ENCODE results near the gene GOLGB1. TPM values are rescaled to one million over a fixed set of nuclear protein-coding genes. Genes with fewer than 3 reads are reported as not detected.

GOLGB1 gene
- total RNA-seq, 1 donor from 2014 or later, result 20.7 TPM

GRCh38 chr3:121626495-121626894 is 123.0 kb downstream of the GOLGB1 start:
- DNase-seq (ENCODE audit: low read depth), result no peak
- H3K4me3 ChIP-seq (ENCODE audit: low read depth, low read length), result no peak overlapping the region
- TF ChIP-seq, protein P1, sequence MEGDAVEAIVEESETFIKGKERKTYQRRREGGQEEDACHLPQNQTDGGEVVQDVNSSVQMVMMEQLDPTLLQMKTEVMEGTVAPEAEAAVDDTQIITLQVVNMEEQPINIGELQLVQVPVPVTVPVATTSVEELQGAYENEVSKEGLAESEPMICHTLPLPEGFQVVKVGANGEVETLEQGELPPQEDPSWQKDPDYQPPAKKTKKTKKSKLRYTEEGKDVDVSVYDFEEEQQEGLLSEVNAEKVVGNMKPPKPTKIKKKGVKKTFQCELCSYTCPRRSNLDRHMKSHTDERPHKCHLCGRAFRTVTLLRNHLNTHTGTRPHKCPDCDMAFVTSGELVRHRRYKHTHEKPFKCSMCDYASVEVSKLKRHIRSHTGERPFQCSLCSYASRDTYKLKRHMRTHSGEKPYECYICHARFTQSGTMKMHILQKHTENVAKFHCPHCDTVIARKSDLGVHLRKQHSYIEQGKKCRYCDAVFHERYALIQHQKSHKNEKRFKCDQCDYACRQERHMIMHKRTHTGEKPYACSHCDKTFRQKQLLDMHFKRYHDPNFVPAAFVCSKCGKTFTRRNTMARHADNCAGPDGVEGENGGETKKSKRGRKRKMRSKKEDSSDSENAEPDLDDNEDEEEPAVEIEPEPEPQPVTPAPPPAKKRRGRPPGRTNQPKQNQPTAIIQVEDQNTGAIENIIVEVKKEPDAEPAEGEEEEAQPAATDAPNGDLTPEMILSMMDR (conservative IDR thresholded peaks at IDR 0.05; ENCODE audit: low read depth, low read length), result no peak

DNA sequence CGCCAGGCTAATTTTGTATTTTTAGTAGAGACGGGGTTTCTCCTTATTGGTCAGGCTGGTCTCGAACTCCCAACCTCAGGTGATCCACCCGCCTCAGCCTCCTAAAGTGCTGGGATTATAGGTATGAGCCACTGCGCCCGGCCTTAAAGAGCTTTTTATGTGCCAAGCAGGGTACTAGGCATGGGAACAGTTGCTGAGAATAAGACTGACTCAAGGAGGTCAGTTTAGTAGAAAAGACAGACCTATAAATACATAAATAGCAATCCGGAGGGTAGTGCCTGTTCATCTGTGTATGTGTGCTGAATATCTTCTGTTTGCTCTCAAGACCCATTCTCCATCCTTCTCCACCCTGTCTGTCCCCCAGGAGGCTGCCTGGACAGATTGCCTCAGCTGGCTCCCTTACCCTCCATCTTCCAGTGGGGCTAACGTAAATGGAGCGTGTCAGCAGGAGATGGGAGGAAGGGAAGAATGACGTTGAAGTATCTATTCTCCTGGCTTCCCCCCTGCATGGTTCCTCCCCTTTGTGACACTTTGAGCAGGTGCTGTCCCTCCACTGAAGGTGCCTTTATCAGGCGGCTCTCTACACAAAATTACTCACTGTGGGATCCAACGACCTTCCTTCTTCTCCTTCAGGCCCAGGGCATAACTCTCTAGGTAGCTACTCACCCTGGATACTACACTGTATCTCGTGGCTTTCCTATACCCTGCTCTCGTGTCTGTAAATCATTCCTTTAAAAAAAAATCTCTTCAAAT is 125.2 kb downstream of the GOLGB1 start:
- DNase-seq (ENCODE audit: low read depth), result no peak
- no peak overlapping the region for H3K4me3 ChIP-seq (ENCODE audit: low read depth, low read length)
- TF ChIP-seq, protein P1 (conservative IDR thresholded peaks at IDR 0.05; ENCODE audit: low read depth, low read length), result no peak

DNA sequence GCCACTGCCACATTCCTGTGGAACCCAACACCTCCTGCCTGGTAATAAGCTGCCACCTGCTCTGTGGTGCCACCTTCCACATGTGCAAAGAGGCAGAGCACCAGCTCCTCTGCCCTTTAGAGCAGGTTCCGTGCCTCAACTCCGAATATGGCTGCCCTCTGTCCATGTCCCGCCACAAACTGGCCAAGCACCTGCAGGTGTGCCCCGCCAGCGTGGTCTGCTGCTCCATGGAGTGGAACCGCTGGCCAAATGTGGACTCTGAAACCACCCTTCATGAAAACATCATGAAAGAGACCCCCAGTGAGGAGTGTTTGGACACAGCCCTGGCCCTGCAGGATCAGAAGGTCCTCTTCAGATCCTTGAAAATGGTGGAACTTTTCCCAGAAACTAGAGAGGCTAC is 128.1 kb downstream of the GOLGB1 start:
- TF ChIP-seq, protein P1 (conservative IDR thresholded peaks at IDR 0.05; ENCODE audit: low read depth, low read length), result no peak
- H3K4me3 ChIP-seq (ENCODE audit: low read depth, low read length), result no peak overlapping the region
- DNase-seq (ENCODE audit: low read depth), result no peak

DNA sequence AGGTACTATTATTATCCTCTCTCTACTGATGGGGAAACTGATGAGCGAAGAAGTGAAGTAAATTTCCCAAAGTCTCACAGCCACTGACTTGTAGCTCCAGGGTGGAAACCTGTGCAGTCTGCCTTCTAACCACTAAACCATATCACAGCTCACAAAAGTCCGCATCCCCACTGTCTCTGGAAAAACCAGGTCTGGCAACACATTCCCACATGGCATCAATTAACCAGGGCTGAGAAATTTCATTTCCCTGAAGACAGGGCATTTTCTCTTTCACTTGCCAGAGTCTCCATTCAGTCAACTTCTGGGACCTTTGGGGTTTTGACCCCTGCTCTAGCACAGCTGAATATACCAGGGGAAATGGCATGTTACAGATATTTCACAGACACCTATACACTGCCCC is 129.8 kb downstream of the GOLGB1 start:
- H3K4me3 ChIP-seq (ENCODE audit: low read depth, low read length), result no peak overlapping the region
- no peak for DNase-seq (ENCODE audit: low read depth)
- TF ChIP-seq, protein P1 (conservative IDR thresholded peaks at IDR 0.05; ENCODE audit: low read depth, low read length), result no peak

Other genes starting within 250 kb of the GOLGB1 start
- gene POLQ, start 203.8 kb downstream of the GOLGB1 start, total RNA-seq, result 6.9 and 9.2 TPM in 2 replicates
- not detected in 2 replicates for gene ARGFX, start 181.8 kb downstream of the GOLGB1 start, total RNA-seq
- gene FBXO40, start 156.4 kb downstream of the GOLGB1 start, total RNA-seq, result not detected in 2 replicates
- 0.12 and 1.0 TPM in 2 replicates for gene HCLS1, start 88.8 kb downstream of the GOLGB1 start, total RNA-seq
- 13.5 and 19.5 TPM in 2 replicates for gene IQCB1, start 85.3 kb upstream of the GOLGB1 start, total RNA-seq
- 2.9 and 3.0 TPM in 2 replicates for gene EAF2, start 85.5 kb upstream of the GOLGB1 start, total RNA-seq
- gene SLC15A2, start 144.7 kb upstream of the GOLGB1 start, total RNA-seq, result 0.22 and 0.40 TPM in 2 replicates

All from epithelial cell of proximal tubule (primary cell).